ENCODE data around the gene FAM193A.

GRCh38 chr4:2689114-2689513 lies 152.7 kb downstream of the FAM193A start:
- TF ChIP-seq CTCF (IDR thresholded peaks at IDR 0.05) (no peak), POLR2A (IDR thresholded peaks at IDR 0.05) (no peak)
